ENCODE results near the gene HACE1.

HACE1 gene

DNA sequence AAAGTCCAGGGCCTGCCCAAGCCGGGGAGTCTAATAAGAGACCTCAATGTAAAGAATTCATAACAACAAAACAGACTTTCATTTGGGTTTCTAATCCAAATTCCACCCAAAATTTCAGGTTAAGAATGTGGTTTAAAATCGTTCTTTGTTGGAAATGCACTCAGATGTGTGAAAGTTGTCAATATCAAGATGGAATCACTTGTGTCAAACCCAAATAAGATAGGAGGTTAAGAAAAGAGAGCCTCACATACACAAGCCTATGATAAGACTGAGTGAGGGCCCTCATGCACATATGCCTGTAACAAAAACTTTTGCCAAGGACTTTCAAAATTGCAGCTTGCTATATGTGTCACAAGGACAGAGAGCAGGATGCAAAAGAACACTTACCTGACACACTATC, 145.7 kb downstream of the HACE1 start:
- TF ChIP-seq, protein P1, sequence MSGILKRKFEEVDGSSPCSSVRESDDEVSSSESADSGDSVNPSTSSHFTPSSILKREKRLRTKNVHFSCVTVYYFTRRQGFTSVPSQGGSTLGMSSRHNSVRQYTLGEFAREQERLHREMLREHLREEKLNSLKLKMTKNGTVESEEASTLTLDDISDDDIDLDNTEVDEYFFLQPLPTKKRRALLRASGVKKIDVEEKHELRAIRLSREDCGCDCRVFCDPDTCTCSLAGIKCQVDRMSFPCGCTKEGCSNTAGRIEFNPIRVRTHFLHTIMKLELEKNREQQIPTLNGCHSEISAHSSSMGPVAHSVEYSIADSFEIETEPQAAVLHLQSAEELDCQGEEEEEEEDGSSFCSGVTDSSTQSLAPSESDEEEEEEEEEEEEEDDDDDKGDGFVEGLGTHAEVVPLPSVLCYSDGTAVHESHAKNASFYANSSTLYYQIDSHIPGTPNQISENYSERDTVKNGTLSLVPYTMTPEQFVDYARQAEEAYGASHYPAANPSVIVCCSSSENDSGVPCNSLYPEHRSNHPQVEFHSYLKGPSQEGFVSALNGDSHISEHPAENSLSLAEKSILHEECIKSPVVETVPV (CRISPR knock-in tag; IDR thresholded peaks at IDR 0.05) = no peak
- TF ChIP-seq SNAI2 (CRISPR knock-in tag; IDR thresholded peaks at IDR 0.05) (no peak), ESRRG (CRISPR knock-in tag; IDR thresholded peaks at IDR 0.05) (no peak), OSR1 (CRISPR knock-in tag; IDR thresholded peaks at IDR 0.05) (no peak), RARB (CRISPR knock-in tag; IDR thresholded peaks at IDR 0.05) (no peak), TCF4 (CRISPR knock-in tag; IDR thresholded peaks at IDR 0.05; ENCODE audit: borderline replicate concordance) (no peak), ZFP3 (CRISPR knock-in tag; IDR thresholded peaks at IDR 0.05) (no peak), GLIS3 (CRISPR knock-in tag; IDR thresholded peaks at IDR 0.05) (no peak)
- ATAC-seq = no peak

DNA sequence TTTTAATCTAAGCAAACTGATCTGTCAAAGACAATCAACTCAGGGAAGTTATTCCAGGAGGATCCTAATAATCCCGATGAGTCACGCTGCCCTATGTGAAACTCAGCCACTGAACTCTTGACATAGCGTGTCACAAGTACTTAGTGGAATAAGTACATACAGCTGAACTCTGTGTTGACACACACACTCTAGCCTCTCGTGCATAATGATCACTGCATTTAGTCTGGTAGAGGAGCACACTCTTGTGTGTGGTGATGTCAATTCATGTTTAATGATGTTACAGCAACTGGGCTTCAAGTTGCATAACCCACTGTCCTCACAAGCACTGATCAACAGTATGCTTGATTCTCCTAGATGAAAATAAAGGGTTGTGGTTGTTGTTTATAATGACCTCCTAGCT, 148.3 kb downstream of the HACE1 start:
- peak; percentile 92 for ATAC-seq
- TF ChIP-seq BACH2 (CRISPR knock-in tag; IDR thresholded peaks at IDR 0.05; ENCODE audit: borderline replicate concordance) (no peak), CSDC2 (CRISPR knock-in tag; IDR thresholded peaks at IDR 0.05) (no peak), ZC3H10 (CRISPR knock-in tag; IDR thresholded peaks at IDR 0.05) (peak; percentile 87), TOX (CRISPR knock-in tag; IDR thresholded peaks at IDR 0.05; ENCODE audit: borderline replicate concordance) (0 out of 2 replicates have a peak, but pooled peaks have one; percentile 24)

DNA sequence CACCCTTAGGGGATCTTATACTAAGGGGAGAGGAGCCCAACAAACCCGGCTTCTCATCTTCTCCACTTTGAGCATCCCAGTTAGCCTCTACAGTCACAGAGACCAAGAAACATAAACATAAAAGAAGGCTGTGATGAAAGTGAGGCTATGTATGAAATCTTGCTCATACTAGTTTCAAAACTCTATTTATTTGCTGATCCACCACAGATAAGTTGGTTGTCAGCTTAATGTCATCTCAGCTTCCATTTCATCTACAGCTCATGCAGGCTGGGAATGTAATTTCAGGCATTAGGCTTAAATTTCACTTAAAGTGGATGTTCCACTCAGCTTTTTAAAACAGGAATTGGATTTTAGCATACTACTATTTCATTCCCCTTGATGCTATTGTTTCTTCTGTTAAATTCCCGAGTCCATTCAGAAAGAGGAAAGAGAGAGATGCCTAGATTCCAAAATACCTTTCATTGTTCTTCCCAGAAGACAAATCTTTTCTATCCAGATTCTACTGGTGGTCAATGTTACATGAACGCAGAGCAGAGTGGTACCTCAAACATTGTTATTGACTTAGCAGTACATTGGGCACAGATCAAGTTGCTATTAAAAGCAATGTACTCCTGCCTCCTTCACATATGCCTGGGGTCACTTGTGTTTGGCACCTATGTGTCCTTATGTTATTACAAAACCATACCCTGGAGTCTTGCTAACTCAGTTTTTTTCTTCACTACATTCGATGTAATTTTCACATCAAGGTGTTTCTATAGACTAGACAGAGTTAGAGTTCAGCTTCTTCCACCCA, 149.0 kb downstream of the HACE1 start:
- ATAC-seq = peak; percentile 68
- TF ChIP-seq SNAI2 (CRISPR knock-in tag; IDR thresholded peaks at IDR 0.05) = no peak
- no peak for TF ChIP-seq ISL1 (CRISPR knock-in tag; IDR thresholded peaks at IDR 0.05)
- TF ChIP-seq, protein P2, sequence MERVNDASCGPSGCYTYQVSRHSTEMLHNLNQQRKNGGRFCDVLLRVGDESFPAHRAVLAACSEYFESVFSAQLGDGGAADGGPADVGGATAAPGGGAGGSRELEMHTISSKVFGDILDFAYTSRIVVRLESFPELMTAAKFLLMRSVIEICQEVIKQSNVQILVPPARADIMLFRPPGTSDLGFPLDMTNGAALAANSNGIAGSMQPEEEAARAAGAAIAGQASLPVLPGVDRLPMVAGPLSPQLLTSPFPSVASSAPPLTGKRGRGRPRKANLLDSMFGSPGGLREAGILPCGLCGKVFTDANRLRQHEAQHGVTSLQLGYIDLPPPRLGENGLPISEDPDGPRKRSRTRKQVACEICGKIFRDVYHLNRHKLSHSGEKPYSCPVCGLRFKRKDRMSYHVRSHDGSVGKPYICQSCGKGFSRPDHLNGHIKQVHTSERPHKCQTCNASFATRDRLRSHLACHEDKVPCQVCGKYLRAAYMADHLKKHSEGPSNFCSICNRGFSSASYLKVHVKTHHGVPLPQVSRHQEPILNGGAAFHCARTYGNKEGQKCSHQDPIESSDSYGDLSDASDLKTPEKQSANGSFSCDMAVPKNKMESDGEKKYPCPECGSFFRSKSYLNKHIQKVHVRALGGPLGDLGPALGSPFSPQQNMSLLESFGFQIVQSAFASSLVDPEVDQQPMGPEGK (CRISPR knock-in tag; IDR thresholded peaks at IDR 0.05; ENCODE audit: borderline replicate concordance) = no peak
- no peak for TF ChIP-seq TOX (CRISPR knock-in tag; IDR thresholded peaks at IDR 0.05; ENCODE audit: borderline replicate concordance)
- TF ChIP-seq RARB (CRISPR knock-in tag; IDR thresholded peaks at IDR 0.05) = 0 out of 2 replicates have a peak, but pooled peaks have one; percentile 3
- TF ChIP-seq ZC3H10 (CRISPR knock-in tag; IDR thresholded peaks at IDR 0.05) = peak; percentile 79; the same call in 1 of the 2 replicates
- no peak for TF ChIP-seq ZFP3 (CRISPR knock-in tag; IDR thresholded peaks at IDR 0.05)
- TF ChIP-seq, protein P3, sequence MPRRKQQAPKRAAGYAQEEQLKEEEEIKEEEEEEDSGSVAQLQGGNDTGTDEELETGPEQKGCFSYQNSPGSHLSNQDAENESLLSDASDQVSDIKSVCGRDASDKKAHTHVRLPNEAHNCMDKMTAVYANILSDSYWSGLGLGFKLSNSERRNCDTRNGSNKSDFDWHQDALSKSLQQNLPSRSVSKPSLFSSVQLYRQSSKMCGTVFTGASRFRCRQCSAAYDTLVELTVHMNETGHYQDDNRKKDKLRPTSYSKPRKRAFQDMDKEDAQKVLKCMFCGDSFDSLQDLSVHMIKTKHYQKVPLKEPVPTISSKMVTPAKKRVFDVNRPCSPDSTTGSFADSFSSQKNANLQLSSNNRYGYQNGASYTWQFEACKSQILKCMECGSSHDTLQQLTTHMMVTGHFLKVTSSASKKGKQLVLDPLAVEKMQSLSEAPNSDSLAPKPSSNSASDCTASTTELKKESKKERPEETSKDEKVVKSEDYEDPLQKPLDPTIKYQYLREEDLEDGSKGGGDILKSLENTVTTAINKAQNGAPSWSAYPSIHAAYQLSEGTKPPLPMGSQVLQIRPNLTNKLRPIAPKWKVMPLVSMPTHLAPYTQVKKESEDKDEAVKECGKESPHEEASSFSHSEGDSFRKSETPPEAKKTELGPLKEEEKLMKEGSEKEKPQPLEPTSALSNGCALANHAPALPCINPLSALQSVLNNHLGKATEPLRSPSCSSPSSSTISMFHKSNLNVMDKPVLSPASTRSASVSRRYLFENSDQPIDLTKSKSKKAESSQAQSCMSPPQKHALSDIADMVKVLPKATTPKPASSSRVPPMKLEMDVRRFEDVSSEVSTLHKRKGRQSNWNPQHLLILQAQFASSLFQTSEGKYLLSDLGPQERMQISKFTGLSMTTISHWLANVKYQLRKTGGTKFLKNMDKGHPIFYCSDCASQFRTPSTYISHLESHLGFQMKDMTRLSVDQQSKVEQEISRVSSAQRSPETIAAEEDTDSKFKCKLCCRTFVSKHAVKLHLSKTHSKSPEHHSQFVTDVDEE (CRISPR knock-in tag; IDR thresholded peaks at IDR 0.05) = no peak
- TF ChIP-seq, protein P1 (CRISPR knock-in tag; IDR thresholded peaks at IDR 0.05) = no peak
- TF ChIP-seq CSDC2 (CRISPR knock-in tag; IDR thresholded peaks at IDR 0.05) = no peak
- TF ChIP-seq, protein P4, sequence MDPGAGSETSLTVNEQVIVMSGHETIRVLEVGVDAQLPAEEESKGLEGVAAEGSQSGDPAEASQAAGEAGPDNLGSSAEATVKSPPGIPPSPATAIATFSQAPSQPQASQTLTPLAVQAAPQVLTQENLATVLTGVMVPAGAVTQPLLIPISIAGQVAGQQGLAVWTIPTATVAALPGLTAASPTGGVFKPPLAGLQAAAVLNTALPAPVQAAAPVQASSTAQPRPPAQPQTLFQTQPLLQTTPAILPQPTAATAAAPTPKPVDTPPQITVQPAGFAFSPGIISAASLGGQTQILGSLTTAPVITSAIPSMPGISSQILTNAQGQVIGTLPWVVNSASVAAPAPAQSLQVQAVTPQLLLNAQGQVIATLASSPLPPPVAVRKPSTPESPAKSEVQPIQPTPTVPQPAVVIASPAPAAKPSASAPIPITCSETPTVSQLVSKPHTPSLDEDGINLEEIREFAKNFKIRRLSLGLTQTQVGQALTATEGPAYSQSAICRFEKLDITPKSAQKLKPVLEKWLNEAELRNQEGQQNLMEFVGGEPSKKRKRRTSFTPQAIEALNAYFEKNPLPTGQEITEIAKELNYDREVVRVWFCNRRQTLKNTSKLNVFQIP (CRISPR knock-in tag; IDR thresholded peaks at IDR 0.05; ENCODE audit: borderline replicate concordance, low read depth) = no peak

DNA sequence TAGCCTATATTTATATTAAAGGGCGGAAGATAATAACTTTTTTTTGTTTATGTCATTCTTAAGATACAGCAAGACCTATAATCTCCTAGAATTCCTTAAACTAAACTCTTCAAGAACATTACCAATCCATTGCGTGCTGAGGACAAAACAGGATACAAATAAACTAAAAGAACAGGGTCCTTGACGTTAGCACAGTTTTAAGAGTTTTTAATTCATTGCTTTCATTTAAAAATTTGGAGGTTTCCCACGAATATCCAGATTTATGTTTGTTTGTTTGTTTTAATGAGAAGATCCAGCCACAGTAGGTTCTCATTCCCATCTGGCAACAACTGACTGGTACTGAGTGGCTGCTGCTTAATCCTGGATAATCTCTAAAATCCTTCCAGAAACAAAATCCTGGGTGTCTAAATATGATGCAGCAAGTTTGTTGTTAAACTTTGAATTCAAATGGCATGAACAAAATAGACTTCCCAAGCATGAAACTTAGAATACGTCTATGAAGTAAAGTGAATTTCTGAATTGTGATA, 153.7 kb downstream of the HACE1 start:
- no peak for ATAC-seq
- TF ChIP-seq CSDC2 (CRISPR knock-in tag; IDR thresholded peaks at IDR 0.05) = no peak
- TF ChIP-seq, protein P3 (CRISPR knock-in tag; IDR thresholded peaks at IDR 0.05) = no peak

All from SK-N-SH treated with all-trans-retinoic acid at 6 μM for 48 hours (cell line).